Measurements from ENCODE around the gene PSIP1.

DNA sequence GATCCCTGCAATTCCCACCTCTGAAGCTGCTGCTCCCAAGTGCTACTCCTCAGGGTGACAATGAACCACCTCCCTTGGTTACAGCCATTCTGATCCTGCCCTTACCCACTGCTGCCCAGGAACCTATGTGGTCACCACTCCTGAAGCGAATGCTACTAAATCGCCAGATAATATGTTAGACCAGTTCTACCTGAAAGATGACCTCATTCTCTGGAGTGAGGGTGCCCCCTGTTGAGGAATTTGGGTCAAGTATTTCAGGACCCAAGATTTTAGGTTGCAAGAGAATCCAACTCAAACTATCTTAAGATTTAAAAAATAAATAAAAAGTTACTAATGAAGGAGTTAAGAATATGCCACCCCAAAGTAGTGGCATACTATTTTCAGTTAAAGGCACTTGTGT is 93.9 kb downstream of the PSIP1 start:
- TF ChIP-seq, protein P1, sequence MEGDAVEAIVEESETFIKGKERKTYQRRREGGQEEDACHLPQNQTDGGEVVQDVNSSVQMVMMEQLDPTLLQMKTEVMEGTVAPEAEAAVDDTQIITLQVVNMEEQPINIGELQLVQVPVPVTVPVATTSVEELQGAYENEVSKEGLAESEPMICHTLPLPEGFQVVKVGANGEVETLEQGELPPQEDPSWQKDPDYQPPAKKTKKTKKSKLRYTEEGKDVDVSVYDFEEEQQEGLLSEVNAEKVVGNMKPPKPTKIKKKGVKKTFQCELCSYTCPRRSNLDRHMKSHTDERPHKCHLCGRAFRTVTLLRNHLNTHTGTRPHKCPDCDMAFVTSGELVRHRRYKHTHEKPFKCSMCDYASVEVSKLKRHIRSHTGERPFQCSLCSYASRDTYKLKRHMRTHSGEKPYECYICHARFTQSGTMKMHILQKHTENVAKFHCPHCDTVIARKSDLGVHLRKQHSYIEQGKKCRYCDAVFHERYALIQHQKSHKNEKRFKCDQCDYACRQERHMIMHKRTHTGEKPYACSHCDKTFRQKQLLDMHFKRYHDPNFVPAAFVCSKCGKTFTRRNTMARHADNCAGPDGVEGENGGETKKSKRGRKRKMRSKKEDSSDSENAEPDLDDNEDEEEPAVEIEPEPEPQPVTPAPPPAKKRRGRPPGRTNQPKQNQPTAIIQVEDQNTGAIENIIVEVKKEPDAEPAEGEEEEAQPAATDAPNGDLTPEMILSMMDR (conservative IDR thresholded peaks at IDR 0.05 in 1 of 2, IDR thresholded peaks at IDR 0.05 in 1 of 2; ENCODE audit: low read depth in 1 of 2, low read length in 2 of 2), result peak; percentile 53 to 54
- TF ChIP-seq EZH2 (IDR thresholded peaks at IDR 0.05; ENCODE audit: low read length, missing control alignments), result no peak

All from fibroblast of lung (primary cell).